Astrocyte of the spinal cord (primary cell): ENCODE data around the gene CWF19L1.
"Not testable (repeated sequence)": the region's sequence is repeated elsewhere in the genome, so short reads cannot be mapped to it uniquely, and the experiment has no call there.

Source experiments
- DNase-seq: peaks from one replicate; pipeline ENCODE4 v3.0.0; 2011; ENCODE audit warnings: low read depth, low spot score
- H3K4me3 ChIP-seq: 2 replicates; pipeline ENCODE4 v1.5.1; 2011; ENCODE audit warnings: low read depth, mild to moderate bottlenecking, low read length, moderate library complexity
- CTCF ChIP-seq: IDR thresholded peaks from 2 replicates; pipeline ENCODE4 v1.5.1; 2012; ENCODE audit warnings: low read depth, mild to moderate bottlenecking, low read length, inconsistent platforms
- in situ Hi-C: cut with HindIII; loops from 2 replicates; pipeline ENCODE4 v1.10.0; 2017; ENCODE audit warnings: low sequenced_read_pairs

CWF19L1 gene

DNA sequence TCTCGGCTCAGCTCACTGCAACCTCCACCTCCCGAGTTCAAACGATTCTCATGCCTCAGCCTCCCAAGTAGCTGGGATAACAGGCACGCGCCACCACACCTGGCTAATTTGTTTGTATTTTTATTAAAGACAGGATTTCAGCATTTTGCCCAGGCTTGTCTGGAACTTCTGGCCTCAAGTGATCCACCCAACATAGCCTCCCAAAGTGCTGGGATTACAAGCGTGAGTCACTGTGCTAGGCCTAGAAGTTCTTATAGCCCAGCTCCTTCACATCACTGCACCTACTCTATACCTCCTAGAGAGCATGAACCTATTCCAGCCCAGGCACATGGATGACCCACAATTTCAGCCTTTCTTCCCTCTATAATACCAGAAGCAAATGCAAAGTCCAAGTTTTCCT lies 20.3 kb upstream of the CWF19L1 start:
- no peak overlapping the region for H3K4me3 ChIP-seq
- DNase-seq: no peak
- no peak for TF ChIP-seq CTCF
- in situ Hi-C loops: no loop called here

GRCh38 chr10:100286051-100287033 lies 18.9 kb upstream of the CWF19L1 start, which contains the start of gene BLOC1S2:
TSS of gene BLOC1S2 (minus strand) at chr10:100286680. CDS start at chr10:100286659, 21 bp downstream.
- DNase-seq: peak; percentile 90
- TF ChIP-seq CTCF: no peak
- H3K4me3 ChIP-seq: peak within 1 kb of the TSS; percentile 75
- in situ Hi-C loops: no loop called here

DNA sequence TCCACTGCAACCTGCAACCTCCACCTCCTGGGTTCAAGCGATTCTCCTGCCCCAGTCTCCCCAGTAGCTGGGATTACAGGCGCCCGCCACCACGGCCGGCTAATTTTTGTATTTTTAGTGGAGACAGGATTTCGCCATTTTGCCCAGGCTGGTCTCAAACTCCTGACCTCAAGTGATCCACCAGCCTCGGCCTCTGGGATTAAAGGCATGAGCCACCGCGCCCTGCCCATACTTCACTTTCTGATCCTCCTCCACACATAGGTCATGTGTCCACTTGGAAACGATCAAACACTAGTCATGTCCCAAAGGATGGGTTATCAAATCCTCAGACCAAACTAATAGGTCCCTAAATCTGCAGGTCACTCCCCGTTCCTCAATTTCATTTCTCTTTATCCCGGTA lies 17.9 kb upstream of the CWF19L1 start:
- peak overlapping the region; percentile 75 for H3K4me3 ChIP-seq
- in situ Hi-C loops, DNase-seq: not testable (repeated sequence)

GRCh38 chr10:100282907-100283306 lies 15.5 kb upstream of the CWF19L1 start:
- no peak overlapping the region for H3K4me3 ChIP-seq
- DNase-seq: no peak
- in situ Hi-C loops: no loop called here
- TF ChIP-seq CTCF: no peak

DNA sequence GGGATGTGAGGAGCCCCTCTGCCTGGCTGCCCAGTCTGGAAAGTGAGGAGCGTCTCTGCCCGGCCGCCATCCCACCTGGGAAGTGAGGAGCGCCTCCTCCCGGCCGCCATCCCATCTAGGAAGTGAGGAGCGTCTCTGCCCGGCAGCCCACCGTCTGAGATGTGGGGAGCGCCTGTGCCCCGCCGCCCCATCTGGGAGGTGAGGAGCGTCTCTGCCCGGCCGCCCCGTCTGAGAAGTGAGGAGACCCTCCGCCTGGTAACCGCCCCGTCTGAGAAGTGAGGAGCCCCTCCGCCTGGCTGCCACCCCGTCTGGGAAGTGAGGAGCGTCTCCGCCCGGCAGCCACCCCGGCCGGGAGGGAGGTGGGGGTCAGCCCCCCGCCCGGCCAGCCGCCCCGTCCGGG lies 9.5 kb upstream of the CWF19L1 start:
- in situ Hi-C loops, DNase-seq, H3K4me3 ChIP-seq: not testable (repeated sequence)

DNA sequence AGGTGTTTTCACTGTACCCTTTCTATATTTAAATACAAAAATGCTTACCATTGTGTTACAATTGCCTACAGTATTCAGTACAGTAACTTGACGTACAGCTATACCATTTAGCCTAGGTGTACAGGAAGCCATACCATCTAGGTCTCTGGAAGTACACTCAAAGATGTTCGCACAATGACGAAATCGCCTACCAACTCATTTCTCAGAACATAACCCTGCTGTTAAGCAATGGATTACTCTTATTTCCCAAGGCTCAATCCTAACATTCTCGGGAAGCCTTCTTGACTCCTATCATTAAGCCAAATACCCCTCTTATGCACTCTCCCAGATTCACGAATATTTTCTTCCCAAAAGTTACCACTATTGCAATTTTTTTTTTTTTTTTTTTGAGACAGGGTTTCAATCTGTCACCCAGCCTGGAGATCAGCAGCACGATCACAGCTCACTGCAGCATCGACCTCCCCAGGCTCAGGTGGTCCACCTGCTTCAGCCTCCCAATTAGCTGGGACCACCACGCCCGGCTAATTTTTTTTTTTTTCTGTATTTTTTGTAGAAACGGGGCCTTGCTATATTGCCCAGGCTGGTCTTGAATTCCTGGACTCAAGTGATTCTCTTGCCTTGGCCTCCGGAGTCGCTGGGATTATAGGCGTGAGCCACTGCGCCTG lies 1.5 kb downstream of the CWF19L1 start:
- TF ChIP-seq CTCF: no peak
- H3K4me3 ChIP-seq: no peak overlapping the region
- DNase-seq: no peak
- in situ Hi-C loops: no loop called here

DNA sequence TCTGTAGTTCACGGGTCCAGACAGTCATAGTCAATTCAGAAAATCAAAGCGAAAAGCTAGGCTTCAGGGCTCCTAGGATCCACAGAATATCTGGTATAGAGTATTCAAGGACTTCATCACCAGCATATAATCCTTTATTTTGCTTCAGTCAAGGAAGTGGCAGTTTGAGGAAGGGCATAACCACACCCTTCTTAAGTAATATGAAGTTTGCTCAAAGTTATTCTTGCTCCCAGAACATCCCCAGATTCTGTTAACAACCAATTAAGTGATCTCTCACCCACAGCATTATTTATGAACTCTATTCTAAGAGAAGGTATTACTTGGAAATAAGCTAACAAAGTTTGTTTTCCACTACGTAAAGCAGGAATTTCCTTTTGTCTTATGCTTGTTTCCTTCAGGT lies 13.2 kb downstream of the CWF19L1 start:
- DNase-seq: no peak
- in situ Hi-C loops: no loop called here
- H3K4me3 ChIP-seq: no peak overlapping the region
- TF ChIP-seq CTCF: no peak
